SK-N-SH (cell line): ENCODE results near the gene UBTD2. TPM values are rescaled to one million over a fixed set of nuclear protein-coding genes. Genes with fewer than 3 reads are reported as not detected.

Experiments
- CTCF ChIA-PET: fragments of 300-600, 350-600 bp; formaldehyde crosslinking; extraction: SDS; loops from one replicate; lab custom pipeline; 2021; lab: Yijun Ruan, JAX
- POLR2A ChIA-PET: fragments of 350-600 bp; sonication (Branson Sonifier 250); formaldehyde crosslinking; extraction: SDS; loops from one replicate; lab custom pipeline; 2020; ENCODE audit warnings: antibody characterized with exemption, inconsistent platforms; lab: Yijun Ruan, JAX
- DNase-seq: peaks from one replicate; pipeline ENCODE4 v3.0.0; 2012
- H2AFZ ChIP-seq: fragments of 200-600 bp; sonication (generic); 2 replicates; pipeline ENCODE4 v1.8.1; 2016; ENCODE audit warnings: antibody characterized with exemption, mild to moderate bottlenecking, low read depth
- H3F3A ChIP-seq: fragments of 200-600 bp; sonication (generic); replicated peaks from 2 replicates; pipeline ENCODE3; 2016; ENCODE audit warnings: antibody characterized with exemption, mild to moderate bottlenecking; ENCODE audit not compliant: insufficient read depth
- H3K27ac ChIP-seq, 2 experiments: fragments of 200-500 bp in 1 of 2; fragments of 200-600 bp in 1 of 2; sonication (Bioruptor generic) in 1 of 2; sonication (generic), shearing (Covaris generic) in 1 of 2; 2 replicates each; pipeline versions ENCODE4 v1.5.1 to v1.6.1; 2014 to 2016; ENCODE audit warnings: low read depth in 2 of 2, inconsistent platforms in 1 of 2, low read length in 1 of 2, mild to moderate bottlenecking in 1 of 2, mixed read lengths in 1 of 2
- H3K27me3 ChIP-seq: fragments of 200-600 bp; sonication (generic), shearing (Covaris generic); 2 replicates; pipeline ENCODE4 v1.6.1; 2016; ENCODE audit warnings: mixed run types; ENCODE audit not compliant: insufficient read depth
- H3K36me3 ChIP-seq, 2 experiments: fragments of 200-500 bp in 1 of 2; fragments of 200-600 bp in 1 of 2; sonication (Bioruptor generic) in 1 of 2; sonication (generic) in 1 of 2; replicated peaks in 1 of 2; 2 replicates each; pipeline versions ENCODE3 to v1.5.1; 2014 to 2016; ENCODE audit warnings: low read length in 1 of 2, mild to moderate bottlenecking in 1 of 2; ENCODE audit not compliant: insufficient read depth in 2 of 2, control insufficient read depth in 1 of 2
- H3K4me1 ChIP-seq, 2 experiments: fragments of 200-500 bp in 1 of 2; fragments of 200-600 bp in 1 of 2; sonication (Bioruptor generic) in 1 of 2; sonication (generic), shearing (Covaris generic) in 1 of 2; 2 replicates each; pipeline versions ENCODE4 v1.5.1 to v1.6.1; 2014 to 2016; ENCODE audit warnings: low read depth in 1 of 2, low read length in 1 of 2, mixed run types in 1 of 2; ENCODE audit not compliant: insufficient read depth in 2 of 2, control insufficient read depth in 1 of 2
- H3K4me2 ChIP-seq: fragments of 200-600 bp; sonication (generic), shearing (Covaris generic); 2 replicates; pipeline ENCODE4 v1.6.1; 2017; ENCODE audit warnings: mixed run types
- H3K4me3 ChIP-seq, 2 experiments: fragments of 200-500 bp in 1 of 2; fragments of 200-600 bp in 1 of 2; sonication (Bioruptor generic) in 1 of 2; sonication (generic), shearing (Covaris generic) in 1 of 2; 2 replicates each; pipeline versions ENCODE4 v1.5.1 to v1.8.1; 2014 to 2016; ENCODE audit warnings: low read depth in 2 of 2, inconsistent platforms in 1 of 2, low read length in 1 of 2, mild to moderate bottlenecking in 1 of 2, mixed read lengths in 1 of 2, moderate library complexity in 1 of 2
- H3K79me2 ChIP-seq: fragments of 200-600 bp; sonication (generic); 2 replicates; pipeline ENCODE4 v1.8.1; 2017; ENCODE audit warnings: mild to moderate bottlenecking; ENCODE audit not compliant: insufficient read depth
- H3K9ac ChIP-seq: fragments of 200-600 bp; sonication (generic); 2 replicates; pipeline ENCODE4 v1.6.1; 2017; ENCODE audit warnings: mixed run types
- H3K9me2 ChIP-seq: fragments of 200-600 bp; sonication (generic); 2 replicates; pipeline ENCODE4 v1.6.1; 2017; ENCODE audit warnings: mixed run types
- H3K9me3 ChIP-seq: fragments of 200-600 bp; sonication (generic); 2 replicates; pipeline ENCODE4 v1.6.1; 2017; ENCODE audit warnings: mixed run types, mild to moderate bottlenecking, moderate library complexity
- H4K20me1 ChIP-seq: fragments of 200-600 bp; sonication (generic); 2 replicates; pipeline ENCODE4 v1.6.1; 2017; ENCODE audit warnings: mild to moderate bottlenecking, mixed run types; ENCODE audit not compliant: insufficient read depth
- CHD2 ChIP-seq: fragments of 150-350 bp; IDR thresholded peaks from 2 replicates; pipeline ENCODE4 v1.6.1; 2018; ENCODE audit warnings: low read length; ENCODE audit not compliant: partially characterized antibody
- ELF1 ChIP-seq: IDR thresholded peaks from 2 replicates; pipeline ENCODE4 v1.4.0; 2012
- EP300 ChIP-seq, 2 experiments: IDR thresholded peaks; 2 replicates each; pipeline versions ENCODE4 v1.4.0 to v1.6.1; 2012; ENCODE audit warnings: borderline replicate concordance in 1 of 2, low read depth in 1 of 2, low read length in 1 of 2
- GABPA ChIP-seq: IDR thresholded peaks from 2 replicates; pipeline ENCODE4 v1.4.0; 2012; ENCODE audit warnings: low read depth, mild to moderate bottlenecking
- JUND ChIP-seq: IDR thresholded peaks from 2 replicates; pipeline ENCODE4 v1.4.0; 2012
- MEF2A ChIP-seq: IDR thresholded peaks from 2 replicates; pipeline ENCODE4 v1.4.0; 2012; ENCODE audit warnings: low read depth, borderline replicate concordance
- MXI1 ChIP-seq: IDR thresholded peaks from 2 replicates; pipeline ENCODE4 v1.6.1; 2012; ENCODE audit warnings: mild to moderate bottlenecking, low read depth, low read length, improper control_type of control experiment
- NRF1 ChIP-seq: IDR thresholded peaks from 2 replicates; pipeline ENCODE4 v1.6.1; 2012; ENCODE audit warnings: low read depth, mild to moderate bottlenecking, low read length
- PBX3 ChIP-seq: IDR thresholded peaks from 2 replicates; pipeline ENCODE4; 2012
- POLR2AphosphoS5 ChIP-seq: IDR thresholded peaks from 2 replicates; pipeline ENCODE4 v1.6.1; 2012; ENCODE audit warnings: low read depth, low read length
- RXRA ChIP-seq: IDR thresholded peaks from 2 replicates; pipeline ENCODE4 v1.4.0; 2012; ENCODE audit warnings: low read depth, mild to moderate bottlenecking, borderline replicate concordance
- SIN3A ChIP-seq: IDR thresholded peaks from 2 replicates; pipeline ENCODE4 v1.6.1; 2012; ENCODE audit warnings: low read depth, mild to moderate bottlenecking, low read length, moderate library complexity, borderline replicate concordance
- TAF1 ChIP-seq: IDR thresholded peaks from 2 replicates; pipeline ENCODE4 v1.6.1; 2012; ENCODE audit warnings: low read depth, mild to moderate bottlenecking, low read length, moderate library complexity, borderline replicate concordance
- TEAD4 ChIP-seq: IDR thresholded peaks from 2 replicates; pipeline ENCODE4 v1.4.0; 2012; ENCODE audit warnings: mild to moderate bottlenecking, borderline replicate concordance; ENCODE audit not compliant: insufficient read depth
- WGBS: methylation state at CpG from one replicate; pipeline ENCODE4 v1.1.6; 2017; ENCODE audit warnings: low lambda C conversion rate; 5-methylcytosine and 5-hydroxymethylcytosine counted together
- polyA plus RNA-seq, 3 experiments: library from polyadenylated mRNA; depleted of rRNA; stranded (reverse); fragments of >200 nt; gene quantifications; 2 replicates each; pipeline ENCODE4 v1.2.3, GENCODE V29; 2012
- TF ChIP-seq, protein P1 (sequence below): IDR thresholded peaks from 2 replicates; pipeline ENCODE4 v1.4.0; 2012; ENCODE audit warnings: low read depth
- TF ChIP-seq, protein P2 (sequence below): IDR thresholded peaks from 2 replicates; pipeline ENCODE4 v1.6.1; 2012; ENCODE audit warnings: mild to moderate bottlenecking, low read depth, low read length, moderate library complexity
- TF ChIP-seq, protein P3 (sequence below): fragments of 200-600 bp; sonication (generic); IDR thresholded peaks from 2 replicates; pipeline ENCODE4 v1.6.1; 2017; ENCODE audit warnings: antibody characterized with exemption, mild to moderate bottlenecking, moderate library complexity

The UBTD2 gene
- polyA plus RNA-seq, 1 of the 3 experiments (the other 2 are of a cell fraction) = 13.8 TPM

DNA sequence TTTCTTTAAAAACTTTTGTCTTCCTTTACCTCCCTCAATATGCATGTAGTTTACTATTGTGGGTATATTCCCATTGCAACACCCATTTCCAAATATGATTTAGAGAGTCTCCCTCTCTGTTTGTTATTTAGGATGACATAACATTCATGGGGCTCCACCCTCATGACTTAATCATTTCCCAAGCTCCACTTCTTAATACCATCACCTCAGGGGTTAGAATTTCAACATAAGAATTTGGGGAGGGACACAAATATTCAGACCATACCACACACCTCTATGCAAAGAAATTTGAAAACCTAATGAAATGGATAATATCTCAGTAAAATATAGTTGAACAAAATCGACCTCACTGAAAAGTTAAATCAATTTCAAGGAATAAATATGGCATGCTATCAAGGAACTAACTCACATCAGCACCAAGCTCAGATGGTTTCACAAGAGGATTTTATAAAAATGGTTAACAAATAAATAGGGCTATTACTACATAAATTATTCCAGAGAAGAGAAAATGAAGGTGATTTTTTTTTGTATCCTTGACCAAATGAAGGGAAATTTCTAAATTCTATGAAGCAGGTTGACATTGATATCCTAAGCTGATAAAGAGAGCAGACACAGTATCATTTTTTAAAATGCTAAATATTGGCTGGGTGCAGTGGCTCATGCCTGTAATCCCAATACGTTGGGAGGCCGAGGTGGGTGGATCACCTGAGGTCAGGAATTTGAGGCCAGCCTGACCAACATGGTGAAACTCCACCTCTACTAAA, 20.2 kb upstream of the UBTD2 start:
- H4K20me1 ChIP-seq = no peaks in the 10 kb centered on the region
- H3K9me3 ChIP-seq = no peaks in the 10 kb centered on the region; the same call in 1 of the 2 replicates
- H3K4me1 ChIP-seq = no peaks in the 10 kb centered on the region
- no peak for DNase-seq
- ChIA-PET CTCF (interaction anchor here (1.0 to 2.8 kb wide), 4 partner anchors 10 to 244 kb away, joined by 3 to 11 read pairs (median 3); partner anchors contain the start of gene STK10), POLR2A (interaction anchor here (0.6 kb wide), 1 partner anchor 110 kb away, joined by 4 read pairs; no protein-coding TSS in a partner anchor)
- 57% methylated on average over 3 of the region's 3 CpGs for WGBS
- no peaks in the 10 kb centered on the region for H3F3A ChIP-seq
- no peak overlapping the region for H3K4me3 ChIP-seq
- no peaks in the 10 kb centered on the region for H3K27me3 ChIP-seq
- H3K4me2 ChIP-seq = no peak overlapping the region
- H3K9ac ChIP-seq = no peak overlapping the region
- H3K79me2 ChIP-seq = no peaks in the 10 kb centered on the region
- no peak overlapping the region for H2AFZ ChIP-seq
- TF ChIP-seq, protein P1, sequence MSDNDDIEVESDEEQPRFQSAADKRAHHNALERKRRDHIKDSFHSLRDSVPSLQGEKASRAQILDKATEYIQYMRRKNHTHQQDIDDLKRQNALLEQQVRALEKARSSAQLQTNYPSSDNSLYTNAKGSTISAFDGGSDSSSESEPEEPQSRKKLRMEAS = no peak
- TF ChIP-seq TEAD4 = peak; percentile 38; the same call in 1 of the 2 replicates
- no peaks in the 10 kb centered on the region for H3K9me2 ChIP-seq
- no peak overlapping the region for H3K27ac ChIP-seq
- no peaks in the 10 kb centered on the region for H3K36me3 ChIP-seq

DNA sequence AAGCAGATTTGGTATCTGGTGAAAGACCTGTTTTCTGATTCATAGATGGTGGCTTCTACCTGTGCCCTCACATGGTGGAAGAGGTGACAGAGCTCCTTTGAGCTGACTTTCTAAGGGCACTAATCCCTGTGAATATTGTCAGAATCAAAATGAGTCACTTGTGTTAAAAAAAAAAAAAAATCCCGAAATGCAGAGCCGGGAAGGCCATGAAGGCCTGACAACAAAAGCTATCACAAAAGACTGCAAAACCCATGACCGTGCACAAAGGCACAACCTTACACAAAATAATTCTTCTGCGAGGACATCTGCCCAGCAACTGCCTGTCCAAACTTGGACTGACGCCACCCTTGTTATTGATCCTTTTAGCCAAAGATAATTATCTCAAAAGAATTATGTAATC, 19.6 kb upstream of the UBTD2 start:
- H3K9me2 ChIP-seq = no peaks in the 10 kb centered on the region
- no peaks in the 10 kb centered on the region for H3K27me3 ChIP-seq
- no peak overlapping the region for H3K4me2 ChIP-seq
- ChIA-PET POLR2A (no interaction called here), CTCF (interaction anchor here (1.0 to 2.8 kb wide), 5 partner anchors 10 to 244 kb away, joined by 3 to 12 read pairs (median 3); partner anchors contain the start of gene STK10)
- H3K9ac ChIP-seq = no peak overlapping the region
- H3K36me3 ChIP-seq = no peaks in the 10 kb centered on the region
- H3K79me2 ChIP-seq = no peaks in the 10 kb centered on the region
- TF ChIP-seq TAF1 (no peak), JUND (no peak), RXRA (no peak), ELF1 (no peak), MXI1 (no peak), CHD2 (no peak), POLR2AphosphoS5 (no peak), TEAD4 (no peak), MEF2A (no peak), SIN3A (no peak), GABPA (no peak), EP300 (IDR thresholded peaks at IDR 0.05; ENCODE audit: borderline replicate concordance in 1 of 2, low read depth in 1 of 2, low read length in 1 of 2) (no peak), PBX3 (no peak), NRF1 (no peak)
- TF ChIP-seq, protein P2, sequence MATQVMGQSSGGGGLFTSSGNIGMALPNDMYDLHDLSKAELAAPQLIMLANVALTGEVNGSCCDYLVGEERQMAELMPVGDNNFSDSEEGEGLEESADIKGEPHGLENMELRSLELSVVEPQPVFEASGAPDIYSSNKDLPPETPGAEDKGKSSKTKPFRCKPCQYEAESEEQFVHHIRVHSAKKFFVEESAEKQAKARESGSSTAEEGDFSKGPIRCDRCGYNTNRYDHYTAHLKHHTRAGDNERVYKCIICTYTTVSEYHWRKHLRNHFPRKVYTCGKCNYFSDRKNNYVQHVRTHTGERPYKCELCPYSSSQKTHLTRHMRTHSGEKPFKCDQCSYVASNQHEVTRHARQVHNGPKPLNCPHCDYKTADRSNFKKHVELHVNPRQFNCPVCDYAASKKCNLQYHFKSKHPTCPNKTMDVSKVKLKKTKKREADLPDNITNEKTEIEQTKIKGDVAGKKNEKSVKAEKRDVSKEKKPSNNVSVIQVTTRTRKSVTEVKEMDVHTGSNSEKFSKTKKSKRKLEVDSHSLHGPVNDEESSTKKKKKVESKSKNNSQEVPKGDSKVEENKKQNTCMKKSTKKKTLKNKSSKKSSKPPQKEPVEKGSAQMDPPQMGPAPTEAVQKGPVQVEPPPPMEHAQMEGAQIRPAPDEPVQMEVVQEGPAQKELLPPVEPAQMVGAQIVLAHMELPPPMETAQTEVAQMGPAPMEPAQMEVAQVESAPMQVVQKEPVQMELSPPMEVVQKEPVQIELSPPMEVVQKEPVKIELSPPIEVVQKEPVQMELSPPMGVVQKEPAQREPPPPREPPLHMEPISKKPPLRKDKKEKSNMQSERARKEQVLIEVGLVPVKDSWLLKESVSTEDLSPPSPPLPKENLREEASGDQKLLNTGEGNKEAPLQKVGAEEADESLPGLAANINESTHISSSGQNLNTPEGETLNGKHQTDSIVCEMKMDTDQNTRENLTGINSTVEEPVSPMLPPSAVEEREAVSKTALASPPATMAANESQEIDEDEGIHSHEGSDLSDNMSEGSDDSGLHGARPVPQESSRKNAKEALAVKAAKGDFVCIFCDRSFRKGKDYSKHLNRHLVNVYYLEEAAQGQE = no peak
- TF ChIP-seq, protein P3, sequence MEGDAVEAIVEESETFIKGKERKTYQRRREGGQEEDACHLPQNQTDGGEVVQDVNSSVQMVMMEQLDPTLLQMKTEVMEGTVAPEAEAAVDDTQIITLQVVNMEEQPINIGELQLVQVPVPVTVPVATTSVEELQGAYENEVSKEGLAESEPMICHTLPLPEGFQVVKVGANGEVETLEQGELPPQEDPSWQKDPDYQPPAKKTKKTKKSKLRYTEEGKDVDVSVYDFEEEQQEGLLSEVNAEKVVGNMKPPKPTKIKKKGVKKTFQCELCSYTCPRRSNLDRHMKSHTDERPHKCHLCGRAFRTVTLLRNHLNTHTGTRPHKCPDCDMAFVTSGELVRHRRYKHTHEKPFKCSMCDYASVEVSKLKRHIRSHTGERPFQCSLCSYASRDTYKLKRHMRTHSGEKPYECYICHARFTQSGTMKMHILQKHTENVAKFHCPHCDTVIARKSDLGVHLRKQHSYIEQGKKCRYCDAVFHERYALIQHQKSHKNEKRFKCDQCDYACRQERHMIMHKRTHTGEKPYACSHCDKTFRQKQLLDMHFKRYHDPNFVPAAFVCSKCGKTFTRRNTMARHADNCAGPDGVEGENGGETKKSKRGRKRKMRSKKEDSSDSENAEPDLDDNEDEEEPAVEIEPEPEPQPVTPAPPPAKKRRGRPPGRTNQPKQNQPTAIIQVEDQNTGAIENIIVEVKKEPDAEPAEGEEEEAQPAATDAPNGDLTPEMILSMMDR = no peak
- H3K9me3 ChIP-seq = no peaks in the 10 kb centered on the region; the same call in 1 of the 2 replicates
- 76% methylated on average over 5 of the region's 5 CpGs for WGBS
- H3K4me3 ChIP-seq = no peak overlapping the region
- H2AFZ ChIP-seq = no peak overlapping the region
- H3K27ac ChIP-seq = no peak overlapping the region
- no peak for DNase-seq
- H3F3A ChIP-seq = no peaks in the 10 kb centered on the region
- H3K4me1 ChIP-seq = no peaks in the 10 kb centered on the region
- no peaks in the 10 kb centered on the region for H4K20me1 ChIP-seq
